ENCODE measurements around the gene SUPT6H. TPM values are rescaled to one million over a fixed set of nuclear protein-coding genes. Genes with fewer than 3 reads are reported as not detected.
A peak's percentile ranks its signal among the peaks of the same experiment; 100 is the strongest.

The SUPT6H gene
- total and polyA plus RNA-seq, 2 of the 8 experiments (the other 6 are each of a cell fraction or from before 2014, with no cell fraction given): 32.0 to 59.9 TPM

DNA sequence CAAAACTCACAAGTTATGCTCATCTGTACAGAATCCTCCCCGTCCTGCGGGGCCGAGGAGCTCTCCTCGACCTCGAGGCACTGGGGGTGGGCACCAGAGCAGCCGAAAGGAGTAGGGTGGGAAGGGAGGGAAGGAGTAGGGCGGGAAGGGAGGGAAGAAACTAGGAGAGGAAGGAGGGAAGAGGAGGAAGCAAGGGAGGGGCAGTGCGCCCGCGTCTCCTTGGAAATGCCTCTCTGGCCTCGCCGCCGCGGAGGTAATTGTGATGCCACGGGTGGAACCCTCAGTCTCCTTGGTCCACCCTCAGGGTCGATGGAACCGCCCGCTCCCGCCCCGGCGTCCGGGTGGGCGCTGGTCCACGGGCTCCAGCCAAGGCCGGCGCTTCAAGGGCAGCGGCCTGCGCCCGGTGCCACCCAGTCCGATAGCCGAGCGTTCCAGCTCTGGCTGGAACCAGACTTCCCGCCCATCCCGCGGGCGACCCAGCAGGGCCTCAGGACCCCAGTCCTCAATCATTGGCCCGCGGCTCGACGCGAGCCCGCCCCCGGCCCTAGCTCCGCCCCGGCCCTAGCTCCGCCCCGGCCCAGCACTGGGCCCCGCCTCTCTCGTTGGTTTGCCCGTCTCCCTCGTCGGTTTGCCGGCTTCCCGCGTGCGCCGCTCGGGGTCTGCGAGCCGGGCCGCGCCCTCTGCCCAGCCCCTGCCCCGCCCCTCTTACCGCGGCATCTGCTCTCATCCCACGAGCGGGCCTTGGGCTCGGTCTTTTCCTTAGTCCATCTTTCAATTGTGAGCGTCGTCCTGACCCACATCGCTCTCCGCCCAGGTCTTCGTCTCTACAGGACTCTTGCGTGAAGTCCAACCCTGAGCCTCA lies 49.1 kb downstream of the SUPT6H start (continued):
- TF ChIP-seq CTCF (IDR thresholded peaks at IDR 0.05; ENCODE audit: control extremely low read depth in 1 of 3, insufficient read depth in 1 of 3, low read depth in 1 of 3, low read length in 3 of 3): no peak
- TF ChIP-seq YY1 (IDR thresholded peaks at IDR 0.05; ENCODE audit: low read depth, low read length): no peak
- no peak for TF ChIP-seq KDM1A (IDR thresholded peaks at IDR 0.05; ENCODE audit: borderline replicate concordance, low read length)
- no peak for TF ChIP-seq RFX5 (IDR thresholded peaks at IDR 0.05; ENCODE audit: borderline replicate concordance, low read depth, low read length)
- peak; percentile 89 for TF ChIP-seq TBP (IDR thresholded peaks at IDR 0.05; ENCODE audit: low read depth, low read length)
- no peak for TF ChIP-seq CTBP2 (IDR thresholded peaks at IDR 0.05; ENCODE audit: borderline replicate concordance, insufficient read depth, insufficient read length, low read length)
- no peak for TF ChIP-seq EP300 (IDR thresholded peaks at IDR 0.05; ENCODE audit: borderline replicate concordance in 1 of 2, low read depth in 2 of 2, low read length in 2 of 2)
- no peak; the same call in 1 of the 2 replicates for TF ChIP-seq CREB1 (IDR thresholded peaks at IDR 0.05)
- TF ChIP-seq CHD2 (IDR thresholded peaks at IDR 0.05; ENCODE audit: low read length): peak; percentile 52; the same call in 1 of the 2 replicates
- 0 out of 2 replicates have a peak, but pooled peaks have one; percentile 26 for TF ChIP-seq ATF2 (IDR thresholded peaks at IDR 0.05; ENCODE audit: low read length)
- peak; percentile 93 for TF ChIP-seq POLR2AphosphoS5 (IDR thresholded peaks at IDR 0.05; ENCODE audit: low read depth, low read length)
- TF ChIP-seq SP1 (IDR thresholded peaks at IDR 0.05; ENCODE audit: low read depth, low read length): peak; percentile 76
- TF ChIP-seq SAP30 (IDR thresholded peaks at IDR 0.05; ENCODE audit: insufficient read depth, insufficient replicate concordance, low read length): no peak
- TF ChIP-seq ATF3 (IDR thresholded peaks at IDR 0.05; ENCODE audit: insufficient read depth, low read depth, low read length): no peak

Data from H1 (cell line).